ENCODE measurements around the gene SLC25A48.

The SLC25A48 gene

GRCh38 chr5:135859641-135860040, 25.2 kb downstream of the SLC25A48 start:
- Mint-ChIP-seq H3K36me3 (ENCODE audit: low read depth) (no peaks in the 10 kb centered on the region), H3K27me3 (peaks cover 11% of the 10 kb centered on the region), H3K27ac (no peak overlapping the region), H3K4me3 (no peak overlapping the region), H3K4me1 (ENCODE audit: low read depth) (no peaks in the 10 kb centered on the region), H3K9me3 (no peaks in the 10 kb centered on the region)

DNA sequence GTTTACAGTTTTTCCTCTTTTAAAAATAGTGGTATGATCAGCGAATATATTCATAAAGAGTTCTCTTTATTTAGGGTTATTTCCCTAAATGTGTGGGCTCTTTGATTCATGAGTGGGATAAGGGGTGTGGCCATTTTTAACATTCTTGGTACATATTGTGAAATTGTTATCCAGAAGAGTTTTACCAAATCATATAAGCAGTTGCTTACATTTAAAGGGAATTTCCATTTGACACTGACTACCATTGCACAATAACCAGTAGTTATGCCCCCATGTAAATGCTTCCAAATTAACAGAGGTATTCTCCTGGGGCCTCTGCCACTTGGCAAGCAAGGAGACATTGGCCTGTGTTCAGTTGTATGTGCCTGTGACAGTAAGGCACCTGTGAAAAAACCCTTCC, 27.2 kb downstream of the SLC25A48 start:
- no peak overlapping the region for H3K27ac Mint-ChIP-seq
- H3K36me3 Mint-ChIP-seq (ENCODE audit: low read depth): no peaks in the 10 kb centered on the region
- H3K4me1 Mint-ChIP-seq (ENCODE audit: low read depth): no peaks in the 10 kb centered on the region
- H3K27me3 Mint-ChIP-seq: peaks cover 11% of the 10 kb centered on the region
- no peak overlapping the region for H3K4me3 Mint-ChIP-seq
- no peaks in the 10 kb centered on the region for H3K9me3 Mint-ChIP-seq

DNA sequence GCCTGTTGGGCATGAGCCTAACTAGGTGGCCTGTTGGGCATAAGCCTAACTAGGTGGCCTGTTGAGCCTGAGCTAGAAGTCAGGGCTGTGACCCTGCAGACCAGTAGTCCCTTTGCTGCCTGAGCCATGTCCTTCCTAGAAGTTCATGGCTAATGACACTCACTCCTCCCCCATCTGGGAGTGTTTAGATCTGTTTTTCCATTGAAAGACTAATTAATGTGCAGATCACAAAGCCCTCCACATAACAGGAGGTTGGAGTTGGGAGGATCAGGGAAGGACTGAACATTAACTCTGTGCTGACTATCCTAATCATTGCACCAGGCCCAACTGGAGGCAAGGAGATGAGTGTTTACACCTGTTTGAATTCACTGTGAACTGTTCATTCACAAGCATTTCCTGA, 27.6 kb downstream of the SLC25A48 start:
- no peak overlapping the region for H3K27ac Mint-ChIP-seq
- no peaks in the 10 kb centered on the region for H3K36me3 Mint-ChIP-seq (ENCODE audit: low read depth)
- no peaks in the 10 kb centered on the region for H3K9me3 Mint-ChIP-seq
- no peak overlapping the region for H3K4me3 Mint-ChIP-seq
- H3K4me1 Mint-ChIP-seq (ENCODE audit: low read depth): no peaks in the 10 kb centered on the region
- H3K27me3 Mint-ChIP-seq: peaks cover 11% of the 10 kb centered on the region

DNA sequence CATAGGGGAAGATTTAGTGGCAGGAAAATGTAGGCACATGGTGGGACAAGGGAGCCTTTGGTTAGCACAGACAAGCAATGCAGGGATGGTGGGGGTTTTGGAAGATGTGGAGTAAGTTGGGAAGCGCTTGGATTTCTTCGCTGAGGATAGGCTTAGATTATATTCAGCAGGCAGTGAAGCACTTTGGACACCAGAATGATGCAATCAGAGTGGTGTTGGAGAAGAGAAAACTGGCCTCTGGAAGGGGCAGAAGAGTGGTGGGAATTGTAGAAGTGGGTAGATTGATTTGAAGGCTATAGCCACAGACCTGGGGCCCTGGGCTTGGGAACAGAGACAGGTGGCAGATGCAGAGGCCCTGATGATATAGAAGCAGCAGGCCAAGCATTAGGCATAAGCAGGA, 28.3 kb downstream of the SLC25A48 start:
- Mint-ChIP-seq H3K4me1 (ENCODE audit: low read depth) (no peaks in the 10 kb centered on the region), H3K9me3 (no peaks in the 10 kb centered on the region), H3K36me3 (ENCODE audit: low read depth) (no peaks in the 10 kb centered on the region), H3K4me3 (no peak overlapping the region), H3K27me3 (peaks cover 11% of the 10 kb centered on the region), H3K27ac (no peak overlapping the region)

DNA sequence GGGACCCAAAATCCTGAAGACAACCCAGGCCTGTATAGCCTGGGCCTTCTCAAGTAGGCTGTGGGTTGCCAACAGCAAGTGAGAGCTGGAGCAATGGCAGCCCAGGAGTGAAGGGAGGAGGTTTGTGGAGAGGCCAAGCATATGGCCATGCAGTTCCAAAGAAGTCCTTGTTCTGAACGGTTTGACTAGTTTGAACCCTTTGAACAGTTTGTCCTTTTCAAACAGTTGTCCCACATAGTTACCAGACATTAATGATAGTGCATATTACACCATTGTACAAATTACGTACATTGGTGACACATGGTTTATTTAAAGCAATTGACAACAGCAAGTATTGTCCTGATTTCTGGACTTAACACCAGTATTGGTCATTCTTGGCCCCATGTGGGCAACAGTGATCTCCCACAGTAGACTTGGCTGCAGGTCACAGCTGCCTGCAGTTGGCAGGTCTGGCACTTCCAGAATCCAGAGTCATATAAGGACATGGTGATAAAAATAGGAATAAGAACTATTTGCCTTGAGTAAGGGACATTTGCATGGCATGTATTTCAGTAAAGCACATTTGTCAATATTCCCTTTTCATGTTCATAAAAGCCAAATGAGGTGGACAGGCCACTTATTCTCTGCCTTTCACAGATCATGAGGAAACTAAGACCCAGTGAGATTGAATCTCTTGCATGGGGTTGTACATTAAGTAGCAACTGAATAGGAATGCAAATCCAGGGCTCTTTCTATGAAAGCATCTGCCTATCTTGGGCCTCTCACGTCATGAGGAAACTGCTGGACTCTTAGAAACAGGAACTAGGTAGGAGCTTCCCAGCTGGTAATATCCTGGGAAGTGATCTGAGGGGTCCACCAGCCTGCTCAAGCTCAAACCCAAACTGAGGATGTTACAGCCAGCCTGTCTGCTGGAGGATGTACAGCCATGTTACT, 30.3 kb downstream of the SLC25A48 start:
- Mint-ChIP-seq H3K9me3 (no peaks in the 10 kb centered on the region), H3K27me3 (peaks cover 3% of the 10 kb centered on the region), H3K27ac (no peak overlapping the region), H3K36me3 (ENCODE audit: low read depth) (no peaks in the 10 kb centered on the region), H3K4me3 (no peak overlapping the region), H3K4me1 (ENCODE audit: low read depth) (no peaks in the 10 kb centered on the region)

DNA sequence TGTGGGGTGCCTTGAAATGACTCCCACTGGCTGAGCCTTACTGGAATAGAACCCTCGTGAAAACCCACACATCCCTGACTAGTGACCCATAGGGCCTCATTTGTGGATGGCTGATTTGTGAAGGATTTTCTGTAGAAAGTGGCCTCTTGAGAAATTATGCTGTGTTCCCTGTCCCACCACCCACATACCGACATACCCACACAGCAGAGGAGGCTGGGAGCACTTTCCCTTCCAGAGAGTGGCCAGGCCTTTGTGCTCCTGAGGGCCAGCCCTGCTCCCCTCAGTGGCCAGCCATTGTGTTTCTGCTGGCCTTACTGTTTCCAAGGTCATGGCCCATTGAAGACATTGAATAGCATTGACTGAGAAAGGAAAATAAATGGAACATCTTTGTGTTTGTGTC, 31.6 kb downstream of the SLC25A48 start:
- no peaks in the 10 kb centered on the region for H3K4me1 Mint-ChIP-seq (ENCODE audit: low read depth)
- no peaks in the 10 kb centered on the region for H3K36me3 Mint-ChIP-seq (ENCODE audit: low read depth)
- no peak overlapping the region for H3K27ac Mint-ChIP-seq
- no peaks in the 10 kb centered on the region for H3K9me3 Mint-ChIP-seq
- H3K4me3 Mint-ChIP-seq: no peak overlapping the region
- H3K27me3 Mint-ChIP-seq: no peaks in the 10 kb centered on the region

DNA sequence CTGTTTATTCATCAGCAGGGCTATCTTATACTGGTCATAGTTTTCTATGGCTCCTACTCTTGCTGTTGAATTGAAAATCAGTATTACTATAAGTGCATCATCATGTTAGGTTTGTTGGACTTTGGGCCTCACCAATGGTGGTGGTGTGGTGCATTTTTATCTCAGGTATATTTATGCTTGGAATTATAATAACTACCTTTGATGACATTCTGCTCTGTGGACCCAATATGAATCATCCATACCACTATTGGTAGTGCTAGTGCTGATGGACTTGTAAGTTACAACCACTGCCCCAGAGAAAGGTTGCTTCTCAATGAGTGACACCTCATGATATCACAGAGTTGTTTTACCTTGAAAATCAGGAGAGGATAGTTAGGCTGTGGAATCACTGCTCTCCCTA, 33.1 kb downstream of the SLC25A48 start:
- Mint-ChIP-seq H3K4me1 (ENCODE audit: low read depth) (no peaks in the 10 kb centered on the region), H3K9me3 (no peaks in the 10 kb centered on the region), H3K4me3 (no peak overlapping the region), H3K36me3 (ENCODE audit: low read depth) (no peaks in the 10 kb centered on the region), H3K27ac (no peak overlapping the region), H3K27me3 (no peaks in the 10 kb centered on the region)

DNA sequence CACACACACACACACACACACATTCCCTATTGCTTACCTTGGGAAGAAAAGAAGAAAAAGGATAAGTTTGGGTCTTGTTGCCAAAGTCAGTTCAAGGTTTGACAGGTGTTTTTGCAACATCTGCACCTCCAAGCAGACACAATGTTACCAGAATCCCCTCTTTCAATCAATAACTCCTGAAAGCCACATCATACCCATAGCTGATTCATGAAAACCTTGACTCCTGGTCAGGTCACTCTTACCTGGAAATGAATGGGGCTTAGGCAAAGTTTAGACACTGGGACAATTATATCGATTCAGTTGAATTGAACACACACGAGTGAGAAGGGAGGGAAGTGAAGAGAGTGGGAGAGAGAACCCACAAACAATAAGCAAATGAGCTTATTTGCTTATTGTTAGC, 34.2 kb downstream of the SLC25A48 start:
- Mint-ChIP-seq H3K36me3 (ENCODE audit: low read depth) (no peaks in the 10 kb centered on the region), H3K9me3 (no peaks in the 10 kb centered on the region), H3K4me3 (no peak overlapping the region), H3K4me1 (ENCODE audit: low read depth) (no peaks in the 10 kb centered on the region), H3K27me3 (no peaks in the 10 kb centered on the region), H3K27ac (no peak overlapping the region)

DNA sequence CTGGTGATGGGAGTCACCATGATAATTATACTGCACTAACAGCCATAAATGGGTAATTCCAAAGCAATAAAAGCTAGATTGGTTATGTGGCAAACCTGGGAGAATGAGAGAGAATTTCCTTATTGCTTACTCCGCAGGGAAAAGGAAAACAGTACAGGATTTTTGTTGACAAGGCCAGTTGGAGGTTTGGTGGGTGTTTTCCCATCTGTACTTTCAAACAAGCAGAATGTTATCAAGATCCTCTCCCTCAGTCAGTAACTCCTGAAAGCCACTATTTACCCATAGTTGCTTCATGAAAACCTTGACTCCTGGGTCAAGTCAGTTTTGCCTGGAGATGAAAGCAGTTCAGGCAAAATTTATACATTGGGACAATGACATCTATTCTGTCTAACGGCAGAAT, 34.8 kb downstream of the SLC25A48 start:
- no peaks in the 10 kb centered on the region for H3K36me3 Mint-ChIP-seq (ENCODE audit: low read depth)
- no peaks in the 10 kb centered on the region for H3K27me3 Mint-ChIP-seq
- no peak overlapping the region for H3K27ac Mint-ChIP-seq
- H3K4me1 Mint-ChIP-seq (ENCODE audit: low read depth): no peaks in the 10 kb centered on the region
- no peaks in the 10 kb centered on the region for H3K9me3 Mint-ChIP-seq
- no peak overlapping the region for H3K4me3 Mint-ChIP-seq

DNA sequence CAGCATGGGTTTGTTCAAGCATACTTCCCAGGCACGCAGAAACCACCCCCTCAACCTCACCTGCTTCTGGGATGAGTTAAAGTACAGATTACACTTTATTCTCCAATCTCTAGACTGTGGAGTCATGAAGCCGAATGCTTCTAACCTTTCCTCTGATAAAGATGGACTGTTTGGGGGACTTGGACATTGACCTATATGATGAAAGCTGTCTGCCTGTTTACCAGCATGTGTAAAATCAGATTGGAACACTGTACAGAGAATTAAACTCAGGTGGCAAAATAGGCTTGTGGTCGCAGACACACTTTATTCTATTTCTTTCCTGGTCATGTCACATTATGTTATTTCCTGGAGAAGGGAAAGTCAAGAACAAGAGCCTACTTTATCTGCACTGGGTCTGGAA, 35.5 kb downstream of the SLC25A48 start:
- Mint-ChIP-seq H3K9me3 (no peaks in the 10 kb centered on the region), H3K27ac (no peak overlapping the region), H3K36me3 (ENCODE audit: low read depth) (no peaks in the 10 kb centered on the region), H3K4me3 (no peak overlapping the region), H3K27me3 (no peaks in the 10 kb centered on the region), H3K4me1 (ENCODE audit: low read depth) (no peaks in the 10 kb centered on the region)

- H3K27me3 Mint-ChIP-seq: peaks cover 3% of the 10 kb centered on the region
- H3K4me1 Mint-ChIP-seq (ENCODE audit: low read depth): no peaks in the 10 kb centered on the region
Measured at GRCh38 chr5:135871268-135871915, 36.9 kb downstream of the SLC25A48 start.

GRCh38 chr5:135873831-135874230, 39.4 kb downstream of the SLC25A48 start:
- no peak overlapping the region for H3K4me3 Mint-ChIP-seq
- no peaks in the 10 kb centered on the region for H3K4me1 Mint-ChIP-seq (ENCODE audit: low read depth)
- H3K27ac Mint-ChIP-seq: no peak overlapping the region
- H3K9me3 Mint-ChIP-seq: no peaks in the 10 kb centered on the region
- peaks cover 5% of the 10 kb centered on the region for H3K27me3 Mint-ChIP-seq
- no peaks in the 10 kb centered on the region for H3K36me3 Mint-ChIP-seq (ENCODE audit: low read depth)

More at GRCh38 chr5:135871268-135871915, 36.9 kb downstream of the SLC25A48 start:
- no peaks in the 10 kb centered on the region for H3K9me3 Mint-ChIP-seq
- H3K36me3 Mint-ChIP-seq (ENCODE audit: low read depth): no peaks in the 10 kb centered on the region
- no peak overlapping the region for H3K4me3 Mint-ChIP-seq
- no peak overlapping the region for H3K27ac Mint-ChIP-seq

DNA sequence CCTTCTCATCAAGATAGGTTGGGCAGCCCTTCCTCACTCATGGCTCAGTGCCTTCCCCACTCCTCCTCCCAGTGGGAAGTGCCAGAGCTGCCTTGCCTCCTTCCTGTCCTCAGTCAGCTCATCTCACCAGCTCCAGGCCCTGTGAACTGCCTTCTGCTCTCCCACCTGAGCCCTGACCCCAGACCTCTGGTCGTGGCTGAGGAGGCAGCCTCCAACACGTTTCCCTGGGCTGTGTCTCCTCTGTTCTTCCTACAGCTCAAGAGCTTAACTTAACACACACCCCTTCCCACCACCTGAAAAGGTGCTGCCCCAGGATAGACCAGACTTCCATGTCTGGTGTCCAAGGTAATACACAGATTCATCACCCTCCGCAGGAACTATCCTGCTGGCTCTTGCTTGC, 40.0 kb downstream of the SLC25A48 start:
- peaks cover 11% of the 10 kb centered on the region for H3K27me3 Mint-ChIP-seq
- no peaks in the 10 kb centered on the region for H3K36me3 Mint-ChIP-seq (ENCODE audit: low read depth)
- H3K9me3 Mint-ChIP-seq: no peaks in the 10 kb centered on the region
- no peaks in the 10 kb centered on the region for H3K4me1 Mint-ChIP-seq (ENCODE audit: low read depth)
- no peak overlapping the region for H3K4me3 Mint-ChIP-seq
- no peak overlapping the region for H3K27ac Mint-ChIP-seq

GRCh38 chr5:135875567-135875966, 41.1 kb downstream of the SLC25A48 start:
- no peaks in the 10 kb centered on the region for H3K36me3 Mint-ChIP-seq (ENCODE audit: low read depth)
- no peaks in the 10 kb centered on the region for H3K4me1 Mint-ChIP-seq (ENCODE audit: low read depth)
- H3K27ac Mint-ChIP-seq: no peak overlapping the region
- H3K27me3 Mint-ChIP-seq: peaks cover 13% of the 10 kb centered on the region
- H3K4me3 Mint-ChIP-seq: no peak overlapping the region
- H3K9me3 Mint-ChIP-seq: no peaks in the 10 kb centered on the region

- peaks cover 13% of the 10 kb centered on the region for H3K27me3 Mint-ChIP-seq
- H3K9me3 Mint-ChIP-seq: no peaks in the 10 kb centered on the region
- no peaks in the 10 kb centered on the region for H3K4me1 Mint-ChIP-seq (ENCODE audit: low read depth)
- no peak overlapping the region for H3K4me3 Mint-ChIP-seq
- no peaks in the 10 kb centered on the region for H3K36me3 Mint-ChIP-seq (ENCODE audit: low read depth)
- no peak overlapping the region for H3K27ac Mint-ChIP-seq
Measured at GRCh38 chr5:135876146-135876545, 41.7 kb downstream of the SLC25A48 start.

All from stimulated activated naive CD8-positive, alpha-beta T cell treated with anti-CD3 and anti-CD28 coated beads, Interleukin-15, Interleukin-2, amounts not matched to agents 100 ng/mL and 50 ng/mL, for 24 hours (primary cell).